Panc1 (cell line): ENCODE data around the gene UTS2R.

Experiments used
- CTCF ChIP-seq: fragments of 450-650 bp; IDR thresholded peaks from 2 replicates; pipeline ENCODE4 v1.5.1; 2017; ENCODE audit warnings: mild to moderate bottlenecking
- POLR2AphosphoS5 ChIP-seq: IDR thresholded peaks from 2 replicates; pipeline ENCODE4 v1.6.1; 2012; ENCODE audit warnings: mild to moderate bottlenecking, low read depth, low read length, moderate library complexity
- REST ChIP-seq, 2 experiments: IDR thresholded peaks; 2 replicates each; pipeline ENCODE4 v1.6.1; 2011 to 2012; ENCODE audit warnings: low read depth in 2 of 2, control low read depth in 1 of 2, low read length in 1 of 2, mild to moderate bottlenecking in 1 of 2, moderate library complexity in 1 of 2; ENCODE audit not compliant: insufficient read depth in 1 of 2
- SIN3A ChIP-seq: IDR thresholded peaks from 2 replicates; pipeline ENCODE4 v1.6.1; 2012; ENCODE audit warnings: low read depth, mild to moderate bottlenecking, low read length, moderate library complexity, borderline replicate concordance; ENCODE audit not compliant: insufficient read depth
- TCF7L2 ChIP-seq: IDR thresholded peaks from 2 replicates; pipeline ENCODE4 v1.6.1; 2011; ENCODE audit warnings: mild to moderate bottlenecking, low read depth, low read length, inconsistent platforms

GRCh38 chr17:82377924-82378740 lies 6.6 kb downstream of the UTS2R start:
- TF ChIP-seq CTCF (no peak), SIN3A (no peak), POLR2AphosphoS5 (no peak), TCF7L2 (no peak), REST (IDR thresholded peaks at IDR 0.05; ENCODE audit: insufficient read depth in 1 of 2, low read depth in 2 of 2, low read length in 1 of 2) (no peak)
